Upper lobe of left lung (tissue), 4 donors: ENCODE data around the gene COX10.

ENCODE experiments used
- CTCF ChIP-seq, 6 experiments: fragments of 450-650 bp in 4 of 6; fragments of 200-600 bp in 2 of 6; sonication (generic) in 2 of 6; IDR thresholded peaks; one replicate each; pipeline ENCODE4 v1.5.1; 2016 to 2019; ENCODE audit warnings: antibody characterized with exemption in 6 of 6
- POLR2A ChIP-seq, 4 donors: fragments of 450-650 bp; IDR thresholded peaks; one replicate each; pipeline ENCODE4 v1.5.1; 2016 to 2017; ENCODE audit warnings: antibody characterized with exemption in 4 of 4, mild to moderate bottlenecking in 2 of 4
- POLR2AphosphoS5 ChIP-seq, 2 donors: sonication (generic); formaldehyde crosslinking; IDR thresholded peaks; one replicate each; pipeline ENCODE4 v1.5.1; 2017; ENCODE audit warnings: antibody characterized with exemption in 2 of 2

- TF ChIP-seq CTCF (IDR thresholded peaks at IDR 0.05) (no peak), POLR2AphosphoS5 (IDR thresholded peaks at IDR 0.05) (no peak), POLR2A (IDR thresholded peaks at IDR 0.05) (no peak)
These were observed 66.7 kb downstream of the COX10 start for GRCh38 chr17:14135906-14136590.
